Hepatic stellate cell (primary cell): ENCODE measurements around the gene MED12L.
"Not testable (repeated sequence)": the region's sequence is repeated elsewhere in the genome, so short reads cannot be mapped to it uniquely, and the experiment has no call there.

Source experiments
- DNase-seq: peaks from one replicate; pipeline ENCODE4 v3.0.0; 2011; ENCODE audit warnings: low spot score

MED12L gene

GRCh38 chr3:151382671-151383070, 297.2 kb downstream of the MED12L start:
- DNase-seq, result no peak

GRCh38 chr3:151383111-151383510, 297.6 kb downstream of the MED12L start:
- no peak for DNase-seq

GRCh38 chr3:151383956-151384355, 298.5 kb downstream of the MED12L start:
- no peak for DNase-seq

- DNase-seq, result no peak
These were observed 299.3 kb downstream of the MED12L start, which contains the start of gene P2RY12 for GRCh38 chr3:151384741-151385174. TSS of gene P2RY12 (minus strand) at chr3:151384753. CDS start at chr3:151338845, 45,908 bp downstream.

GRCh38 chr3:151386056-151386455, 300.6 kb downstream of the MED12L start:
- DNase-seq, result no peak

- no peak for DNase-seq
These were observed 302.0 kb downstream of the MED12L start for GRCh38 chr3:151387432-151387831.

- DNase-seq, result no peak
These were observed 302.4 kb downstream of the MED12L start for GRCh38 chr3:151387842-151388241.

DNA sequence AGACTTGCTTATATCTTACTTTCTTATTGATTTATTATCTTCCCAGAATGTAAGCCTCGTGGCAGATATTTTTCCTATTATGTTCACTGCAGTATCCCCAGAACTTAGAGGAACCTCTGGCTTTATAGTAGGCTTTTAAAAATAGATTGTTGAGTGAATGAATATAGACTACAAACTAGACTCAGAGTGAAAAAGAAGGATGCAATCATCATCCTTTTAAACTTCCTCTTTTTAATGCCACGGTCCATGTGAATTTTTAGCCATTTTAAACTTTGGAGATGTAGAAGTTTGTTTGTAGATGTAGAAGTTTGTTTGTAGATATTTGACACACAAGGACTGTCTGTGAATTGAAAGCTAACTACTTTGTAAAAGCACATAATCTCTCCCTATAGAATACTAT, 306.3 kb downstream of the MED12L start:
- DNase-seq, result no peak

GRCh38 chr3:151392191-151392590, 306.7 kb downstream of the MED12L start:
- not testable (repeated sequence) for DNase-seq

DNA sequence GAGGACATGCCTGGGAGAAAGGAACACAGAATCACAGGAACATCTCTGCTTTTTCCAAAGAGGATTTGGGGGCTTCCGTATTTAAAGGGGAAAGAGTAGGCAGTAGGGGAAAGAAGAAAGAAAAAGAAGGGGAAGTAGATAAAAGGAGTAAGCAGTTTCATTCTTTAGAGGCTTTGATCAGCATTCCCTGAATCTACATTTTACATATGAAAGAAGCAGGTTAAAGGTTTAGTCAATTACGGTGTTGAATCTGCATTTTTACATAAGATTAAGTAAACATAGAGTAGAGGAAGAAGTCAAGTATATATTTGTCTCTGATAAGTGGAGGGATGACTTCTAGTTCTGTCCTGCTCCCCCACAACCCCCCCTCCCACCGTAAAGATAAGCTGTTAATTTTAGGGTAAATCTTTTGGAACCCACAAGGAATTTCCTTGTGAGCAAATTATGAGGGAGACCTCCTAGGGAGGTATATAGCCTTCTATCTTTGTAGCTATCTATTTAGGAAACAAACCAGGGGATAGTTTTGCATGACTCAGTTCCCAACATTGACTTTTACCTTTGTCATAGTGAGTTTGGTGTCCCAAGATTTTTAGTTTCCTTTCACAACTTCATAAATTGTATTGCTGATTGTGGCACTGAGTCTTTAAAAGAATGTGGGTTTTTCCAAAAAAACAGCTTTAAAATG, 307.8 kb downstream of the MED12L start:
- no peak for DNase-seq

DNA sequence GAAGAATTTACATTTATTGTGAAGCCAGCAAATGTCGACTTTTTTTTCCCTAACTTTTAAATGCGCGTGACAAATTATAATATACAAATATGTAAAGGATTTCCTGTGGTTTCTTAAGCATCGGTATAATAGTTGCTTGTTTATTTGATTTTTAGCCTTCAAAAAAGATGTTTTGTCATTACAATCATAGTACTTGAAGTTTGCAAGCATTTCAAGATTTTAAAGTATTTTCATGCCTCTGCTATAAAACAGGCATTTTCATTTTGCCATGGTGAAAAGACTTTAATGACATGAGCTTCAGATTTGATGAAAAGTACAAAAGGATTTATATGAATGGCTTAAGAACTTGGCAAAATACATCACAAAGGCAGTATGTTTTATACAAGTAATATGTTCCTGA, 308.5 kb downstream of the MED12L start:
- DNase-seq, result no peak

- DNase-seq, result no peak
These were observed 309.1 kb downstream of the MED12L start for GRCh38 chr3:151394611-151395010.

GRCh38 chr3:151395806-151396205, 310.3 kb downstream of the MED12L start:
- DNase-seq, result no peak

GRCh38 chr3:151398895-151399294, 313.4 kb downstream of the MED12L start:
- no peak for DNase-seq

DNA sequence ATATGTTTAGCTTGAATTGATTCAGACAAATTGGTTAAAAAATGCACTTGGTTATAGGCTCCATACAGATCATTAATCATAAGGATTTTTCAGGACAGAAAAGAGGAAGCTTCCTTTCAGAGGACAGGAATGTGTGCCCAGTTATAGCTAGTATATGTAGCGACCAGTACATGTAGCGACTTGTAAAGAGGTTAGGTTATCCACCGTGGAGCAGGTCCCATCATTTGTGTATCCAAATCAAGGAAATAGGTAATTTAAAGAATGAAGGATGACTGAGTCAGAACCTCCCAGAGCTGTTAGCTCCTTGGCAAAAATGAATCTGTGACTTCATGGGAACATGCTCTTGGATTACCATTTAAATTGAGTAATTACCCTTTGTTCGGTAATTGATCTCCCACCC, 314.9 kb downstream of the MED12L start:
- DNase-seq, result no peak

- no peak for DNase-seq
These were observed 316.9 kb downstream of the MED12L start for GRCh38 chr3:151402349-151402748.

- DNase-seq, result peak; percentile 46
These were observed 317.8 kb downstream of the MED12L start for GRCh38 chr3:151403246-151403645.

DNA sequence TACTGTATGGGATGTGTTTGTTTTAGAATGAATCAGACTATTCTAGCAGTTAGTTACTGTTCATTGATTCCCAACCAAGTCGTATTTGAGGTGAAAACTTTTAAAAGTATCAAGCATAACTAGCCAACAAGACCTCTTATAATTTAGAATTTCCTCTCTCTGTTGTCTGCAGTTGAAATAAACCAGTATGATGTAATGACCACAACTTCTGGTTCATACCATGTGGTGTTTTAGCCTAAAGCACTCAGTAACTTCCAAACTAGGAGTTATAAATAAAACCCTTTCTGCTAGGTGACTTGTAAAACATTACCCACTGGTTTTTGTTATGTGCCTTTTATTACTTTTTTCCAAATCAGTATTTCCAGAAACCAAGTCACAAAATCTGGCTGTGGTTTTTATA, 318.9 kb downstream of the MED12L start:
- no peak for DNase-seq

- no peak for DNase-seq
These were observed 322.5 kb downstream of the MED12L start for GRCh38 chr3:151407928-151408327.

DNA sequence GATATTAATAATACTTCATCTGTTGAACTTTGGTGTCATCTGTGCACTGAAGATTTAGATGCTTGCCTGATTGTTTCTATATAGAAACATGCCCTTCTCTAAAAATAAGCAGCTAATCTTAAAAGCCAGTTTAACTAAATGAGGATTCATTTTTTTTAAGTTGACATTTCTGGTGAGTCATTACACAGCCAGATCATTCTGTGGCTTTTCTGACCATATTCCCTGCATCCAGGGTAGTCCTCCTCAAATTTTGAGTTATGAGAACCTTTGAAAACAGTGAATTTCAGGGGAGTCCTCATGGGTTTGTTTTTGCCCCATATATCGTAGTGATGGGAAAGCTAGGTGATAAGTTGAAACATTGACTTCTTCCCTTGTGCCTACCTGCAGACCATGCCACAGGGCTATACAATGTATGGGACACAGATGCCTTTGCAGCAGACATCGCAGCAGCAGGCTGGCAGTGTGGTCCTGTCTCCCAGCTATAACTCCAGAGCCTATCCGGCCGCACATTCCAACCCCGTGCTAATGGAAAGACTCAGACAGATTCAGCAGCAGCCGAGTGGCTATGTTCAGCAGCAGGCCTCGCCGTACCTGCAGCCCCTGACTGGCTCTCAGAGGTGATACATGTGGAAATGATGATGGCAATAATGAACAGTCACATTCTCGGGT, 325.6 kb downstream of the MED12L start:
- DNase-seq, result peak; percentile 60

DNA sequence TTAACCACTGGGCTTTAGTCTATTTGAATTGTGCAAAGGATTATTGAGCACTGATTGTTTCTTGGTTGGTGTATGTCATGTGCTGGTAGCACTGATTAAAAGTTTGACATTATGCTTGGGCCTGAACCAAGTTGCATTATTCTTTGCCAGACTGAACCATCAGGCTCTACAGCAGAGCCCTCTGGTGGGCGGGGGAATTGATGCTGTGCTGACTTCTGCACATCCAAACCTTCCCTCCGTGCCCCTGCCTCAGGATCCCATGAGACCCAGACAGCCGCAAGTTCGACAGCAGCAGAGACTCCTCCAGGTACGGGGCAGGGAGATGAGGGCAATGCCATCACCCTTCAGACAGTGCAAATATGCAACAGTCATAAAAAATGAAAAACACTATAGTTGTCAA, 327.5 kb downstream of the MED12L start:
- DNase-seq, result no peak

- no peak for DNase-seq
These were observed 329.8 kb downstream of the MED12L start for GRCh38 chr3:151415289-151415688.

GRCh38 chr3:151419806-151420205, 334.3 kb downstream of the MED12L start:
- no peak for DNase-seq

GRCh38 chr3:151421938-151422337, 336.5 kb downstream of the MED12L start:
- no peak for DNase-seq
